Measurements from ENCODE around the gene OR8J3.
"Not testable (repeated sequence)": the region's sequence is repeated elsewhere in the genome, so short reads cannot be mapped to it uniquely, and the experiment has no call there.

Gene OR8J3, protein sequence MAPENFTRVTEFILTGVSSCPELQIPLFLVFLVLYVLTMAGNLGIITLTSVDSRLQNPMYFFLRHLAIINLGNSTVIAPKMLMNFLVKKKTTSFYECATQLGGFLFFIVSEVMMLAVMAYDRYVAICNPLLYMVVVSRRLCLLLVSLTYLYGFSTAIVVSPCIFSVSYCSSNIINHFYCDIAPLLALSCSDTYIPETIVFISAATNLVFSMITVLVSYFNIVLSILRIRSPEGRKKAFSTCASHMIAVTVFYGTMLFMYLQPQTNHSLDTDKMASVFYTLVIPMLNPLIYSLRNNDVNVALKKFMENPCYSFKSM

DNA sequence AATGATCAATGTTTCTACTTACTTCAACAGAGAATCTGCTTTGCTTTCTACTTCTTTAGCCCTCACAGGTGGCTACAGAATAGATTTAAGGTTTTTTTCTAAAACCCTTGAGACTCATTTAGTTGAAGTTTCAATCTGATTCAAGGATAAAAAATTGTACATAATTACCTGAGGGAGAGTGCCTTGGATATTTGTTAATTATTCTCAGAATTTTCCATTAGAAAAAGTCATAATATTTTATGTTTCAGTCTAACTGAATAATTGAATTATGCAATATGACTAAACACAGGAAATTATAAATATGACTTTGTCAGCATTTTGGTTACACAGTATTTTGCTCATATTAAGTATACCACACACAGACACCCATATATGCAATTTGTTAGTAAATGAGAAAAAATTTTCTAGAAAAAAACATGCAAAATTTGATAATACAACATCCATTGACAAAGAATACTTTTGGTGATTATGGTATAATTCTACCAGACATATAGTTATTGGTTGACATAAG, at the start of gene OR8J3:
Gene OR8J3 (minus strand): TSS at position 51 of the 511 bp plus-strand sequence. CDS start 2,483 bp downstream, outside the sequence.
- no peak for DNase-seq

DNA sequence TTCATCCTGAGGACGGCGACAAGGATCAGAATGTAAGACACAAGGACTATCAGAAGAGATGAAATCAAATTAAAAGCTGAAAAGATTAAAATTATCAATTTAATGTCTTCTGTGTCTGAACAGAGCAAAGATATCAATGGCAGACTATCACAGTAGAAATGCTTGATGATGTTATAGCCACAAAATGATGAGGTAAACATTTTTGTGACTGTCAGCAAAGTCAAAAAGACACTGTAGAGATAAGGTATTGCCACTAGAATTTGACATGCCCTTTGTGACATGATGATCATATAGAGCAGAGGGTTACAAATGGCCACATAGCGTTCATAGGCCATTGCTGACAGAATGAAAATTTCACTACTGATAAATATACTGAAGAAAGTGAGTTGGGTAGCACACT, 48.6 kb upstream of the OR8J3 start:
- DNase-seq: no peak

DNA sequence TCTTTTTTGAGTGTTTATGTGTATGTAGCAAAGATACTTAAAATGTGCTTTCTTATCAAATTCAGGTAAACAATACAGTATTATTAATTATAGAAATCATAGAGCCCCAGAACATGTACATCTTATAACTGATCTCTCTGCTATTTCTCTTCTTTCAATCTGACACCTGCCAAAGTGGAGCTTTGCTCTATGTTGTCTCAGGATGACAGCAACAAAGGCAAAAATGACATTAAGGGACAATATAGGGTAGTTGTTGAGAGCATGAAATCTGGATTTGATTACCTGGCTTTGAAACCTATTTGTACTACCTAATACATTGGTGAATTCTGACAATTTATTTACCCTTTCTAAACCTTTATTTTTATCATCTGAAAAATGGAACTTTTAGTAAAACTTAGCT, 43.5 kb upstream of the OR8J3 start:
- no peak for DNase-seq

DNA sequence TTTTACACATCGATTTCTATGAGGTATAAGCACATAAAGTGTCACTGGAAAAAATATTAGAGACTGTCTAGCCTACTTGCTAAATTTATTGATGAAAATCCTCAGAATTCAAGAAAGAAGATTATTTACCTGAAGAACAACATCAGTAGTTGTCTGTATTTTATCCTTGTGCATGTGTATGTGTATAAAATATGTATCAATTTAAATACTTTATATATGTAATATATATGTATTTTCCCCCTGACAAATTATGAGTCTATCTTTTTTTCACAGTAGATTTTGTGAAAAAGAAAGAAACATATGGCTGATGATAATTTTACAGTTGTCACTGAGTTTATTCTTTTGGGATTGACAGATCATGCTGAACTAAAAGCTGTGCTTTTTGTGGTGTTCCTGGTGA, 36.3 kb upstream of the OR8J3 start, which contains the start of gene OR5J2:
Gene OR5J2 (plus strand): TSS at position 301 of the 400 bp plus-strand sequence. CDS start 0 bp downstream, at position 301.
- DNase-seq: no peak

DNA sequence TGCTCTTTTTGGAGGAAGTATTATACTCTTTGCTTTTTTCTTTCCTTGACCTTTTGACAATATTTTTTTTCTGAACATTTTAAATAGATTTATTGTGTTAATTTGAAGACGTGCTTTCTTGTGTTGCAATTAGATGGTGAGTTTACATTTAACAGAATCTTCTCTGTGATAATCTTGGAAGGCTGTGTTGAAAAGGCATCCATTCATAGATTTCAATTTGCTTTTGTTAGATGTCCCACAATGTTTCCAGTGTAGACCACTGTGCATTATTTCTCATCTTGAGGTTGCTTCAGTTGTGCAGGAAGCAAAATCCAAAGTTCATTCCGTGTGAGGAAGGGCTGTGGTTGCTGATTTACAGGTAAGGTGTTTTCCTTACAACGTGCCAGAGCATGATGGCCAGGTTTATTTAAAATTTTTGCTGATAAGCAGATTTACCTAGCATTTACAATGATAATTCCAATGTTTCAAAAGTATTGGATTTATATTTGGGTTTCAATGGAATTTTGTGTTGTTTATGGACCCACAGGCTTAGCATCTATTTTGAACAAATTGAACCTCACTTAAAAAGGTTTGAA, 32.3 kb upstream of the OR8J3 start:
- no peak for DNase-seq

DNA sequence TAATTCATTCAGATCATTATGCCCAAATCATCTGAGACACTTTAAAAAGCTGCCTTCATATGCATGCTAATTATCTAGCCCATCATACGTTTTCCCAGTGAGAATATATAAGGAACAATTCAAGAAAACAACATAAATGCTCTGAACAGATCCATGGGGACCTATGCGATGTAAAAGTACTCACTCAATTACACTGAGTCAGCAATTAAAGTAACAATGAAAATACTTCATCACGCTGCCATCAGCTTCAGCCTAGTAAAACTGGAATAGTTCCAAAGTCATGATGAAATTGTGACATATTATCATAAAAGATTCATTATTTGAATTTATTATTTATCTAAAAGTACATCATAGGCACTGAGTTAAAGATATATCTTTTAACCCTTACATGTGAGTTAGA, 23.8 kb upstream of the OR8J3 start:
- DNase-seq: no peak

DNA sequence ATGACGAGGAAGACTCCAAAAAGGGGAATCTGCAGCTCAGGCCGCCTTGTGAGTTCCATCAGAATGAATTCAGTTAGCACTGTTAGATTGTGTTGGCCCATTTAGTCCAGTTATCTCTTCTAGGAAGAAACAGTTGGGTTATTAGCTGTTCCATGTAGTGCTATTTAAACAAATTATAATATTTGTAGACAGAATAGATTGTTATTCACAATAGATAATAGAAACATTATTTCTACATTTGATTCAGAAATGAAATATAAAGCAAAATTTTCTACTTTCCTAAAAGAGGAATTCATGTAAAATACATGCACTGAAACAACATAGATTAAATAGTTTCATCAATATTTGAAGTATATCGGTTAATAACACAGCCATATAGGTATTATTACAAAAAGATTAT, 20.2 kb upstream of the OR8J3 start, which contains the start of gene OR8K5:
Gene OR8K5 (minus strand): TSS at position 101 of the 400 bp plus-strand sequence. CDS start 0 bp downstream, at position 101.
- DNase-seq: no peak

DNA sequence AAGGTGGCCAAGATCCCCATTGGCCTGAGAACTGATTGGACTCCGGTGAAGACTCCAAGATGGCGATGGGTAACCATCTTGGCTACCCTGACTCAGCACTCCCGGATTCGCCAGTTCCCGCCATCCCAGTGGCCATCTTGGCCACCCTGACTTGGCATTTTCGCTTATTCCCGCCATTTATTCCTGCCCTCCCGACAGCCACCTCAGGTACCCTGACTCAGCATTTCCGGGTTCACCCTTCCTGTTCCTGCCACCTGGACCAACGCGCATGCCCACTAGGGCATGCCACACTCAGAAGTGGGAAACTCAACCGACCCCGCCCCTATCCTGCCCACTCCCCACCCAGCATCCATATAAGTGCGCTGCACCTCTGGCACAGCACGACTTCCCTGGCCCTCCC, 12.3 kb upstream of the OR8J3 start:
- DNase-seq: no peak

DNA sequence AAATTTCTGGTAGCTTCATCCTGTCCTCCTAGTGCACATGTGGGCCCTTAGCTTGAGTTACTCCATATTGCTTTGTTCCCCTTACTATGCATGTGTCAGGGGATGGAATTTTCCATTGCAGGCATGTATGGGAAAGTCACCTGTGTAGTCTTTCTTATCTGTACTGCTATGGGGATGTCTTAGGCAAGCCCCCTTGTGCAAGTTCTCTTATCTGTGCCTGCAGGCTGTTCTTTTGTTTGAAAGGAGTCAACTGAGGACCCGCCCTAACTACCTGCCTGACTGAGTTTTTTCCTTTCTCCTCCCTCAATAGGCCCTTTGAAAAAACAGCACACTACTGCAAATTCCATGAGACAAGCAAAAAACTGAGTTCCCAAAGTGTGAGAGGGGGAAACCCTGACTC, 11.4 kb upstream of the OR8J3 start:
- no peak for DNase-seq

DNA sequence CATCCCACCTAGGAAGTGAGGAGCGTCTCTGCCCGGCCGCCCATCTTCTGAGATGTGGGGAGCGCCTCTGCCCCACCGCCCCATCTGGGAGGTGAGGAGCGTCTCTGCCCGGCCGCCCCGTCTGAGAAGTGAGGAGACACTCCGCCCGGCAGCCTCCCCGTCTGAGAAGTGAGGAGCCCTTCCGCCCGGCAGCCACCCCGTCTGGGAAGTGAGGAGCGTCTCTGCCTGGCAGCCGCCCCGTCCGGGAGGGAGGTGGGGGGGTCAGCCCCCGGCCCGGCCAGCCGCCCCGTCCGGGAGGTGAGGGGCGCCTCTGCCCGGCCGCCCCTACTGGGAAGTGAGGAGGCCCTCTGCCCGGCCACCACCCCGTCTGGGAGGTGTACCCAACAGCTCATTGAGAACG, 3.7 kb upstream of the OR8J3 start:
- DNase-seq: not testable (repeated sequence)

DNA sequence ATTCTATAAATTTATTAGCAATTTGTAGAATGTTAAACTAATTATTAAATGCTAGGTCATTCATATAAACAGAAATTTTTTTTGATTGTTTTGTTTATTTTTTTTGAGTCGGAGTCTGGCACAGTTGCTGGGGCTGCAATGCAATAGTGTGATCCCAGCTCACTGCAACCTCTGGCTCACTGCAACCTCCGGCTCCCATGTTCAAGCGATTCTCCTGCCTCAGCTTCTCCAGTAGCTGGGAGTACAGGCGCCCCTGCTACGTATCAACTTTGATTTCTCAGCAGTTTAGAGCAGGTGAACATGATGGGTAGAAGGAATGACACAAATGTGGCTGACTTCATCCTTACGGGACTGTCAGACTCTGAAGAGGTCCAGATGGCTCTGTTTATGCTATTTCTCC, 17.9 kb downstream of the OR8J3 start, which contains the start of gene OR8H3:
Gene OR8H3 (plus strand): TSS at position 301 of the 400 bp plus-strand sequence. CDS start 0 bp downstream, at position 301.
- DNase-seq: no peak

DNA sequence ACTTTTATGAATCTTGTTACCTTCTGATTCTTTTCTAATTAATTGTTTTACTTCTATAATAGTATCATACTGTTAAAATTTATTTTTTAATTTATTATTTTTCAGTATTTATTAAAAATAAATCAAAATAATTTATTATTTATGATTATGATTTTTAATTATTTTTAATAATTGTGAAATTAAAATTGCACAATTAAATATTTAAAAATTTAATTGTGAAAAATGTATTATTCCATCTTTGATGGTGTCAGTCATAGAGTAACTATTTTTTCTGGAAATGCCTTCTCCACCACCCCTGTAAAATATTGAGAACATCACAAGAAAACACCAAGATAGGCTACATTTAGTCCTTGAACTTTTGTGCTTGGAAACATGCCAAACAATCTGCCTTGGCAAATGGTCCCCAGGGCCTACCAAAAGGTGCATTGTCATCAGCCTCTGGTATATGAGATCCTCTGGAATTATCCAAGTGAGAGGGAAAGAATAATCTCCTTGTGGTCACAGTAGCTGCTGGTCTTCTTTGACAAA, 36.7 kb downstream of the OR8J3 start, which contains the start of gene OR8H2:
Gene OR8H2 (plus strand): TSS at position 478 of the 528 bp plus-strand sequence. CDS start 1,356 bp downstream, outside the sequence.
- no peak for DNase-seq

DNA sequence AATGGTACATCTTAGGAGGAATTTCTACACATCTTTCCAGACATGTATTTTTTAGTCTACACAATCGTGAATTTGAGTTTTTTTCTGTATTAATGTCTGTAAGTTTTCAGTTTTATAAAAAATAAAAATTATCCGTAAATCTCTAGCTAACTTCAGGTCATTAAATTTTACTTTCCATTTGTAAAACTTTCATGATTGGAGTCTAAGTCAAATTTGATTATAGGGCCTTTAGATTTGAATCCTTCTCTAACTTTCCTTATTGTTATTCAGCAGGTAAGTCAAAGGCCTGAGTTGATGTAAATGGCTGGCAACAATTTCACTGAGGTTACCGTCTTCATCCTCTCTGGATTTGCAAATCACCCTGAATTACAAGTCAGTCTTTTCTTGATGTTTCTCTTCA, 47.0 kb downstream of the OR8J3 start, which contains the start of gene OR8I2:
Gene OR8I2 (plus strand): TSS at position 301 of the 400 bp plus-strand sequence. CDS start 0 bp downstream, at position 301.
- DNase-seq: no peak

DNA sequence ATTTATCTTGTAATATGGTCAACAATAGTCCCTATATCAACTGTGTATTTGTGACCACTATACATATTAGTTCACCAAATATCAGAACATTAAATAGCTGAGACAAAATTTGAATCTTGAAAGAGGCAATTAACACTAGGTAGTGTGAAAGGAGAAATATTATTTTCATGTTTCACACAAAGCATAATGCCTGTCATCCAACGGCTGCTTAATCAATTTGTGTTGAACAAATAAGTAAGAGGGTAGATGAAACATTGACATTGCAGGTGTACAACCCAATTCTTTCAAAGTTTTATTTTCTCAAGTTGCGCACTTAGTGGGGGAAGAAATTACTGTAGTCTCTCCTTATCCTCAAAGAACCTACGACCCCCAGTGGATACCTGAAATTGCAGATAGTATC, 50.3 kb downstream of the OR8J3 start:
- no peak for DNase-seq
